Upper lobe of right lung (tissue), 1 donor: ENCODE results near the gene FZD8. TPM values are rescaled to one million over a fixed set of nuclear protein-coding genes. Genes with fewer than 3 reads are reported as not detected.
A peak's percentile ranks its signal among the peaks of the same experiment; 100 is the strongest.

Experiments
- ATAC-seq: fragments of 200-7000 bp; cut with Tn5 transposase; one replicate; pipeline ENCODE4 v1.9.1; 2020; ENCODE audit warnings: mild to moderate bottlenecking, moderate library complexity
- DNase-seq: peaks from one replicate; pipeline ENCODE4 v3.0.0-alpha.2; 2020
- H3K27ac ChIP-seq: fragments of 200-600 bp; one replicate; pipeline ENCODE4 v1.8.0; 2022
- H3K27me3 ChIP-seq: fragments of 200-600 bp; one replicate; pipeline ENCODE4 v1.8.0; 2022; ENCODE audit warnings: mild to moderate bottlenecking
- H3K36me3 ChIP-seq: fragments of 200-600 bp; one replicate; pipeline ENCODE4 v1.8.0; 2022
- H3K4me1 ChIP-seq: fragments of 200-600 bp; one replicate; pipeline ENCODE4 v1.8.0; 2022
- H3K4me3 ChIP-seq: fragments of 200-600 bp; one replicate; pipeline ENCODE4 v1.8.0; 2022; ENCODE audit warnings: mild to moderate bottlenecking
- H3K9me3 ChIP-seq: fragments of 200-600 bp; one replicate; pipeline ENCODE4 v1.8.0; 2022
- CTCF ChIP-seq: fragments of 200-600 bp; IDR thresholded peaks from one replicate; pipeline ENCODE4 v1.8.0; 2022; ENCODE audit warnings: antibody characterized with exemption
- intact Hi-C: fragments of 100-400 bp; cut with DNase I; formaldehyde crosslinking; loops from one replicate; pipeline ENCODE4 v1.11.0; 2022
- total RNA-seq: library from RNA; stranded (reverse); fragmentation: NEBNext Ultra II Directional; extraction: Animal tissue kit (Norgen Biotek cat#: 25700); gene quantifications from one replicate; pipeline ENCODE4 v1.2.1, GENCODE V29; 2021
- donor health status: DM: no; HTN: yes; CAD: no; lungs with severe emphysema.

FZD8 gene
- total RNA-seq, 1 donor from 2014 or later, result 20.4 TPM

GRCh38 chr10:35640474-35640873 is 1.6 kb downstream of the FZD8 start:
- peaks cover 19% of the 10 kb centered on the region for H3K4me1 ChIP-seq
- peak; percentile 44 for TF ChIP-seq CTCF
- no peaks in the 10 kb centered on the region for H3K36me3 ChIP-seq
- ATAC-seq (peak; percentile 53), DNase-seq (peak; percentile 87)
- H3K9me3 ChIP-seq, result no peaks in the 10 kb centered on the region
- peaks cover 7% of the 10 kb centered on the region for H3K27me3 ChIP-seq
- peak overlapping the region; percentile 56 for H3K4me3 ChIP-seq
- intact Hi-C loops, result no loop called here
- H3K27ac ChIP-seq, result no peak overlapping the region

- Histone ChIP-seq H3K9me3 (no peaks in the 10 kb centered on the region), H3K36me3 (no peaks in the 10 kb centered on the region), H3K27ac (no peak overlapping the region), H3K4me3 (peak overlapping the region; percentile 56), H3K4me1 (peaks cover 19% of the 10 kb centered on the region), H3K27me3 (peaks cover 7% of the 10 kb centered on the region)
- TF ChIP-seq CTCF, result no peak
- ATAC-seq (no peak), DNase-seq (peak; percentile 70)
- intact Hi-C loops, result no loop called here
Observed at GRCh38 chr10:35639728-35640401, 2.2 kb downstream of the FZD8 start.

GRCh38 chr10:35639021-35639727 is 2.9 kb downstream of the FZD8 start:
- no peak overlapping the region for H3K27ac ChIP-seq
- intact Hi-C loops, result no loop called here
- DNase-seq, result no peak
- no peaks in the 10 kb centered on the region for H3K9me3 ChIP-seq
- H3K36me3 ChIP-seq, result no peaks in the 10 kb centered on the region
- TF ChIP-seq CTCF, result no peak
- ATAC-seq, result no peak
- H3K4me3 ChIP-seq, result peak overlapping the region; percentile 56
- H3K27me3 ChIP-seq, result peaks cover 7% of the 10 kb centered on the region
- peaks cover 15% of the 10 kb centered on the region for H3K4me1 ChIP-seq

GRCh38 chr10:35638101-35638500 is 4.0 kb downstream of the FZD8 start:
- Histone ChIP-seq H3K27me3 (peaks cover 7% of the 10 kb centered on the region), H3K36me3 (no peaks in the 10 kb centered on the region), H3K4me3 (no peak overlapping the region), H3K27ac (no peak overlapping the region), H3K9me3 (no peaks in the 10 kb centered on the region), H3K4me1 (peaks cover 13% of the 10 kb centered on the region)
- intact Hi-C loops, result no loop called here
- TF ChIP-seq CTCF, result no peak
- no peak for DNase-seq
- no peak for ATAC-seq

GRCh38 chr10:35637462-35637861 is 4.6 kb downstream of the FZD8 start:
- H3K27me3 ChIP-seq, result peaks cover 7% of the 10 kb centered on the region
- no peaks in the 10 kb centered on the region for H3K36me3 ChIP-seq
- H3K9me3 ChIP-seq, result no peaks in the 10 kb centered on the region
- H3K27ac ChIP-seq, result no peak overlapping the region
- ATAC-seq (no peak), DNase-seq (no peak)
- no peak for TF ChIP-seq CTCF
- H3K4me3 ChIP-seq, result no peak overlapping the region
- intact Hi-C loops, result no loop called here
- peaks cover 6% of the 10 kb centered on the region for H3K4me1 ChIP-seq
